K562 (cell line): ENCODE results near the gene SLC35B1. TPM values are rescaled to one million over a fixed set of nuclear protein-coding genes. Genes with fewer than 3 reads are reported as not detected.

ENCODE experiments used
- AFF4 ChIP-seq: sonication (generic); formaldehyde crosslinking; IDR thresholded peaks from 2 replicates; pipeline ENCODE4 v1.8.0; 2023; ENCODE audit warnings: mild to moderate bottlenecking, missing genetic modification reagents
- ARID3A ChIP-seq: IDR thresholded peaks from 2 replicates; pipeline ENCODE4 v1.6.1; 2012; ENCODE audit warnings: low read depth, low read length, improper control_type of control experiment, borderline replicate concordance
- CBX1 ChIP-seq: sonication (generic); IDR thresholded peaks from 2 replicates; pipeline ENCODE4 v1.6.1; 2016; ENCODE audit warnings: antibody characterized with exemption, low read depth, mild to moderate bottlenecking
- E2F3 ChIP-seq: fragments of 250-450 bp; sonication (Bioruptor Pico); IDR thresholded peaks from 2 replicates; pipeline ENCODE4 v1.4.0; 2020; ENCODE audit warnings: mild to moderate bottlenecking
- GTF2A2 ChIP-seq: IDR thresholded peaks from 2 replicates; pipeline ENCODE4 v1.6.1; 2016; ENCODE audit warnings: mild to moderate bottlenecking, missing genetic modification characterization, missing compliant biosample characterization
- MAX ChIP-seq: sonication (generic); formaldehyde crosslinking; IDR thresholded peaks from 2 replicates; pipeline ENCODE4 v1.9.0; 2022; ENCODE audit warnings: mild to moderate bottlenecking, missing genetic modification reagents
- NR0B1 ChIP-seq: fragments of 450-650 bp; IDR thresholded peaks from one replicate; pipeline ENCODE4 v1.6.1; 2018; ENCODE audit warnings: mild to moderate bottlenecking, moderate library complexity; ENCODE audit not compliant: partially characterized antibody
- PHF20 ChIP-seq: fragments of 450-650 bp; IDR thresholded peaks from 2 replicates; pipeline ENCODE4 v1.6.1; 2018; ENCODE audit not compliant: partially characterized antibody
- RB1 ChIP-seq: fragments of 450-650 bp; IDR thresholded peaks from 2 replicates; pipeline ENCODE4 v1.6.1; 2017; ENCODE audit warnings: low read depth, mild to moderate bottlenecking
- RBM25 ChIP-seq: fragments of 200-400 bp; formaldehyde crosslinking; IDR thresholded peaks from 2 replicates; pipeline ENCODE4 v1.6.1; 2018; ENCODE audit warnings: low read length, low read depth, moderate library complexity; ENCODE audit not compliant: severe bottlenecking
- RUNX1 ChIP-seq: sonication (generic); IDR thresholded peaks from 2 replicates; pipeline ENCODE4 v1.6.1; 2016; ENCODE audit warnings: antibody characterized with exemption, low read depth
- SP1 ChIP-seq: sonication (generic); formaldehyde crosslinking; IDR thresholded peaks from 2 replicates; pipeline ENCODE4 v1.8.1; 2022; ENCODE audit warnings: mild to moderate bottlenecking, missing genetic modification reagents
- SRSF3 ChIP-seq: fragments of 200-400 bp; formaldehyde crosslinking; IDR thresholded peaks from 2 replicates; pipeline ENCODE4 v1.6.1; 2016; ENCODE audit warnings: mild to moderate bottlenecking, low read length, moderate library complexity; ENCODE audit not compliant: insufficient read depth
- ZNF354B ChIP-seq: fragments of 250-450 bp; sonication (Bioruptor Pico); IDR thresholded peaks from 2 replicates; pipeline ENCODE4 v1.4.0; 2020
- polyA plus RNA-seq, 8 experiments: library from polyadenylated mRNA; depleted of rRNA in 4 of 8; stranded (reverse) in 5 of 8; unstranded in 3 of 8; fragments of >200 nt; fragmentation: Nextera tagmentation in 2 of 8; fragmentation: Illumina TruSeq in 1 of 8; extraction: Ambion mirVana in 2 of 8; extraction: Trizol in 1 of 8; gene quantifications; 2 replicates each; pipeline versions ENCODE4 v1.2.1 to v1.2.3, GENCODE V29; 2011 to 2014; ENCODE audit warnings: inconsistent platforms in 1 of 8, missing spikeins in 1 of 8
- total RNA-seq, 7 experiments: library from RNA; depleted of rRNA in 6 of 7; stranded (reverse); fragments of >200 nt in 6 of 7; fragmentation: Illumina TruSeq in 2 of 7; extraction: Trizol in 2 of 7; gene quantifications; 2 replicates each; pipeline versions ENCODE4 v1.2.1 to v1.2.3, GENCODE V29; 2011 to 2021; ENCODE audit warnings: low replicate concordance in 1 of 7
- TF ChIP-seq, protein P1 (sequence below): fragments of 450-650 bp; IDR thresholded peaks from 2 replicates; pipeline ENCODE4 v1.7.1; 2018; ENCODE audit warnings: mild to moderate bottlenecking, low read depth; ENCODE audit not compliant: partially characterized antibody

SLC35B1 gene
- total and polyA plus RNA-seq, 9 of the 15 experiments (the other 6 are each of a cell fraction or from before 2014, with no cell fraction given), result 51.4 to 87.9 (median 66.3) TPM

GRCh38 chr17:49739641-49740271, 32.0 kb upstream of the SLC35B1 start (continued):
- TF ChIP-seq, protein P1, sequence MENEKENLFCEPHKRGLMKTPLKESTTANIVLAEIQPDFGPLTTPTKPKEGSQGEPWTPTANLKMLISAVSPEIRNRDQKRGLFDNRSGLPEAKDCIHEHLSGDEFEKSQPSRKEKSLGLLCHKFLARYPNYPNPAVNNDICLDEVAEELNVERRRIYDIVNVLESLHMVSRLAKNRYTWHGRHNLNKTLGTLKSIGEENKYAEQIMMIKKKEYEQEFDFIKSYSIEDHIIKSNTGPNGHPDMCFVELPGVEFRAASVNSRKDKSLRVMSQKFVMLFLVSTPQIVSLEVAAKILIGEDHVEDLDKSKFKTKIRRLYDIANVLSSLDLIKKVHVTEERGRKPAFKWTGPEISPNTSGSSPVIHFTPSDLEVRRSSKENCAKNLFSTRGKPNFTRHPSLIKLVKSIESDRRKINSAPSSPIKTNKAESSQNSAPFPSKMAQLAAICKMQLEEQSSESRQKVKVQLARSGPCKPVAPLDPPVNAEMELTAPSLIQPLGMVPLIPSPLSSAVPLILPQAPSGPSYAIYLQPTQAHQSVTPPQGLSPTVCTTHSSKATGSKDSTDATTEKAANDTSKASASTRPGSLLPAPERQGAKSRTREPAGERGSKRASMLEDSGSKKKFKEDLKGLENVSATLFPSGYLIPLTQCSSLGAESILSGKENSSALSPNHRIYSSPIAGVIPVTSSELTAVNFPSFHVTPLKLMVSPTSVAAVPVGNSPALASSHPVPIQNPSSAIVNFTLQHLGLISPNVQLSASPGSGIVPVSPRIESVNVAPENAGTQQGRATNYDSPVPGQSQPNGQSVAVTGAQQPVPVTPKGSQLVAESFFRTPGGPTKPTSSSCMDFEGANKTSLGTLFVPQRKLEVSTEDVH, result peak; percentile 83
- peak; percentile 58; the same call in 1 of the 2 replicates for TF ChIP-seq ZNF354B
- no peak for TF ChIP-seq SRSF3
- TF ChIP-seq ARID3A, result peak; percentile 84; the same call in 1 of the 2 replicates
- peak; percentile 93 for TF ChIP-seq SP1
- TF ChIP-seq RBM25, result no peak
- TF ChIP-seq E2F3 (CRISPR knock-in tag), result peak; percentile 82; the same call in 1 of the 2 replicates
- TF ChIP-seq NR0B1, result no peak
- peak; percentile 96 for TF ChIP-seq RUNX1
- peak; percentile 82 for TF ChIP-seq AFF4 (CRISPR knock-in tag)
- no peak for TF ChIP-seq RB1
- TF ChIP-seq PHF20, result no peak
- TF ChIP-seq MAX (CRISPR knock-in tag), result peak; percentile 98
- TF ChIP-seq GTF2A2 (tag), result no peak
- no peak for TF ChIP-seq CBX1
